GM18861 (cell line): ENCODE measurements around the gene TPM3.
"Not testable (repeated sequence)": the region's sequence is repeated elsewhere in the genome, so short reads cannot be mapped to it uniquely, and the experiment has no call there.

Source experiments
- ATAC-seq: cut with Tn5 transposase; IDR thresholded peaks from one replicate; pipeline ENCODE4 v1.9.1; 2021; ENCODE audit not compliant: unreplicated experiment

TPM3 gene

DNA sequence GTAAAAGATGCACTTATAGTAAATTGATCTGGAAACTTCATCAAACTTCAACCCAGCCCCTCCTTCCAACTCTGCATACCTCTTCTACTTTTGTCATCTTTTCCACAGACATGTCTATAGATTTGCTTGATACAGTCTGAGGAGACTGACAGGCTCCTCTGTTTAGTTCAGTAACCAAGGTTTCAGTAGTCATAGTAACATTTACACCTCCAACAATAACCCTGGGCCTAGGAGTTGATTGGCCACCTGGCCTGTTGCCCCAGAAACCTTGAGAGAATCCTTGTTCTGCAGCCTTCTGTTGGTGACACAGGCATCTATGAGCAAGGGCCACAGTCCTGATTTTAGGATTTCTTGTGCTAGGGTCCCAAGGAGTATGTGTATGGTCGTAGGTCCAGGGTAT lies 14.3 kb upstream of the TPM3 start, which contains the start of gene CFAP141:
Gene CFAP141 (minus strand): TSS at position 138 of the 400 bp plus-strand sequence. CDS start 26 bp downstream, at position 112.
- no peak for ATAC-seq

DNA sequence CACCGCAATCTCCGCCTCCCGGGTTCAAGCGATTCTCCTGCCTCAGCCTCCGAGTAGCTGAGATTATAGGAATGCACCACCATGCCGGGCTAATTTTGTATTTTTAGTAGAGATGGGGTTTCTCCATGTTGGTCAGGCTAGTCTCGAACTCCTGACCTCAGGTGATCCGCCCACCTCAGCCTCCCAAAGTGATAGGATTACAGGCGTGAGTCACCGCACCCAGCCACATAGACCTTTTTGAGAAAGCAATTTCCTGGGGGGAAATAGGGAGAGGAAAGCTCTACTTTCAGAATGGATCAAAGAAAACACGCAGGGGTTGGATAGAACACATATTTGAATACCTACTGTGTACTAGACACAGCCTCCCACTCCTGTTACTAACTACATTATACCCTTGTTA lies 13.9 kb upstream of the TPM3 start:
- not testable (repeated sequence) for ATAC-seq

DNA sequence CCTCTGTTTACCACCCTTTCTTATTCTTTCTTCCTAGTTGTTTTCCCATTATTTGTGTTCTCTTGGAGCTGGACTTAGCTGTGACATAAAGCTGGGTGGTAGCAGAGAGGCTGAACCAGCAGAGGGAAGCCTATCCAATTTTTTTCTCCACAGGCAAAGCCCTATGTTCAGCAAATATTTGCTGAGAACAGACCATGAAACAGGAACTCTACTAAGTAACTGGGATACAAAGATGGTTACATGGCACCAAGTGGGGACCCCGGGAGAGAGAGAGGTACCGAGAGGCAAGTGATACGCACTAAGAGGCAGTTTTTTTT lies 7.6 kb upstream of the TPM3 start:
- ATAC-seq = no peak

DNA sequence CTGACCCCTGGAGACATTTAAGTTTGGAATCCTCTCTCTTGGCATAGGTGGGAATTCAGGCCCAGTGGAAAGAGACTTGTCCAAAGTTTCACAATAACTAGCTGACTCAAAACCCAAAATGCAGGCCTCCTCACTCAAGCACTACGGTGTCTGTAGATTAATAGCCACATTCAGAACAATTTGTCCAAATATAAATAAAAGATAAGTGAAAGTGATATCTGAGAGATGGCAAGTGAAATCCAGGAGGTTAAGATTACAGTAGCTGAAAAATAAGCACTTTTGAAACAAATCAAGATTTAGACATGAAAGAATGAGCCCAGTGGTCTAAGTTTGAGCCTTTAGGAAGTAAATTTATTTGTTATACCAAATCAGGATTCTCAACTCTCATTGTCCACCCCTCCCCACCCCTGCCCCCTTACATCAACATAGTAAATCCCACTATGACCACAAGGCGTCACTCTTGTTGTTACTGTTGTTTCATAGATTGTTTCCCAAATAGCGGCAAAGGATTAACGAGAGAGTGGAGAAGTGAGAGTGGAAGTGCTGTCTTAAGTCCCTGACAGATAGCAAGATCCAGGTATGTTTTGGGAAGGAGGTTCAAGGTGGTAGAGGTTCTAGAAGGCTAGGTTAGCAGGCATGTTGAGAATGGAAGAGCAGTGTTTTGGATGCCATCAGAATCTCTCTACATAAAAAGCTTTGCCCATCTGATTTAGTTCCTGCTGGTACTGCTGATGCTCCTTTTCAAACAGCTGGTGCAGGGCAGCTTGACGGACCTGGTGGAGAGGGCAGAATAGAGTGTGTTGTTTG lies 7.1 kb upstream of the TPM3 start:
- ATAC-seq = no peak

DNA sequence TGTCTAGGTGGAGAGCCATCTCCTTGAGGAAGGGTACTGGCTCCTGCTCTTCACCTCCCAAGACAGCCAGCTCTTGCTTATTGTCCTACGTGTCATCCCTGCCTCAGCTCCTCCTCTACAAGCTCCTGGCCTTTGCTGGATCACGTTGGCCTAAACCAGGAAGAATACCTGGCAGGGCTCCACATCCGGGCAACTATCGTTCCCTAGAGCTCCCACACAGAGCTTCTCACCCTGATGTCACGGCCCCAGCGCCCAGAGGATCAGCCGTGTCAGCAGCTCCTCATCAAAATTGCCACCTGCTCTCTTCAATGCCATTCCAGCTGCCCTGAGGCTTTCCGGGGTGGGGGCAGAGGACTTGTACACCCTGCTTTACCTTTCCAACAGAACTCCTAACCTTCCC lies 1.9 kb upstream of the TPM3 start:
- ATAC-seq = no peak

DNA sequence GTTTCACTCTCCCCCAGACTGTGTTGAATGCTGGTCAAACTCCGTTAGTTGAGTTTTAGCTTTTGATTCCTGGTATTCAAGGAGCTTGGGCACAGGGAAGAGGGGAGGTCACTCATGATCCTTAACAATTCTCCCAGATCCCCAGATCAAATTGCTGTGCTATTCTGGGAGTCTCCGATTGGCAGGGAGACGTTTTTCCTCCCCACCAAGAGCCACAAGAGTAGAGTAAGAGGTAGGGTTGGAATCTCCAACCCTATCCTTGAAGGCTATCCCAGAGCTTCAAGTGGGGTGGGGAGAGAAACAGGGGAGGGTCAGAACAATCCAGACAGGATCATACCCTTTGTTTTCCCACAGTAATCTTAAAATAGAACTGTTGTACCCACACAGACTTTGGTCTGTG lies 576 bp upstream of the TPM3 start:
- ATAC-seq = no peak

DNA sequence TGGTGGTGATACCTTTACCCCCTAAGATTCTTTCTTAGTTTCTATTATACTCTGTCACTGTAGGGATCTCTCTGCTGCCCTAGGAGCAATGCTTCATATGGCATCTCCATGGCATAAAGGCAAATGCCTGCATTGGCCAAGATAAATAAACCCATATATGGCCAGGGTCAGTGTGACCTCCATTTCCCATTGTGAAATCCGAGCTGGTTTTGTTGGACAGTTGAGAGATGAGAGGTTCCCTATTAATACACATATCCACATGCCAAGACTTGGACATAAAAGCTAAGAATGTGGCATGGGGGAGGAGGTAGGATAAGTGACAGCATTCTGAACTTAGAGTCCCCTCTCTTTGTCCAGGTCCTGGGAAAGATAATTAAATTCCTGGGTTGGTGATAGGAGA lies 1.4 kb downstream of the TPM3 start:
- no peak for ATAC-seq

DNA sequence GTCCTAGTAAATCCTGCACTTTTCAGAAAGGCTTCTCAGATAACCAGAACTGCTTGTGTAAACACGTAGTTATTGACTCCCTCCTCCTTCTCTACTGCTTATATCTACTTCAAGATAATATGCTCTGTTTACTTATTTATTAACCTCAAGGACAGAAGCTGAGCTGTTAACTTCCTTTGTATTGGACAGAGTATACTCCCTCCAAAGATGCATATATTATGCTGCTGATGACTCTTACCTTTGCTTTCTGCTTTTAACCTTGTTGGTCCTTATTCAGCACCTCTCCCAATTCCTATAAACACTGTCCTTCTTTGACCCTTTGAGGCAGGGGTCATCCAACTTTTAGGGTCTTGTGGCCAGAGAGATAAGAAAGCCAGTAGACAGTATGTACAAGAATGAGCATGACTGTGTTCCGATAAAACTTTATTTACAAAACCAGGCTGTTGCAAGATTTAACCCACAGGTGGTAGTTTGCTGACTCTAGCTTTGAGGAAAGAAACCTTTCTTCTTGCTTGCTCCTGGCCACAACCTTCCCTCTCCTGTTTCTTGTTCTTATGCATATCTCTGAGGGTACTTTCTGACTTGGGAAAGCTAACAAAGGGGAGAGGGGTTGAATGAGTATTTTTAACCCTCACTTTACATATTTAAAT lies 4.9 kb downstream of the TPM3 start:
- no peak for ATAC-seq

DNA sequence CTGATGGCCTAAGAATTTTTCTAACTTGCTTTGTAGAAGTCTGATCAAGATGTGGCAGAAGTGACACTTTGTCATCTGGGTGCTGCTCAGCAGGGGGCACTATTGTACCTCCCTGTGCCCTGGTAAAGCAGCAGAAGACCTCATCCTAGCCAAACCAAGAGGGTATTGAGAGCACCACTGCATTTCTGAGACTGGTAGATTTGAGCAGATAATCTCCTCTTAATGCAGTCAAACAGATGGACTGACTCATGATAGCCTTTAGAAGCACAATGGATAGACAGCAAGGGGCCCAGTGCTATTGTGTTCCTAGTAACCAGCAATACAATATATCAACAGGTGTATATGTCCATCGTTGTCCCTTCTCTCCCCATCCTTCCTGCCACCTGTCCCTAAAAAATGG lies 5.7 kb downstream of the TPM3 start:
- ATAC-seq = no peak

DNA sequence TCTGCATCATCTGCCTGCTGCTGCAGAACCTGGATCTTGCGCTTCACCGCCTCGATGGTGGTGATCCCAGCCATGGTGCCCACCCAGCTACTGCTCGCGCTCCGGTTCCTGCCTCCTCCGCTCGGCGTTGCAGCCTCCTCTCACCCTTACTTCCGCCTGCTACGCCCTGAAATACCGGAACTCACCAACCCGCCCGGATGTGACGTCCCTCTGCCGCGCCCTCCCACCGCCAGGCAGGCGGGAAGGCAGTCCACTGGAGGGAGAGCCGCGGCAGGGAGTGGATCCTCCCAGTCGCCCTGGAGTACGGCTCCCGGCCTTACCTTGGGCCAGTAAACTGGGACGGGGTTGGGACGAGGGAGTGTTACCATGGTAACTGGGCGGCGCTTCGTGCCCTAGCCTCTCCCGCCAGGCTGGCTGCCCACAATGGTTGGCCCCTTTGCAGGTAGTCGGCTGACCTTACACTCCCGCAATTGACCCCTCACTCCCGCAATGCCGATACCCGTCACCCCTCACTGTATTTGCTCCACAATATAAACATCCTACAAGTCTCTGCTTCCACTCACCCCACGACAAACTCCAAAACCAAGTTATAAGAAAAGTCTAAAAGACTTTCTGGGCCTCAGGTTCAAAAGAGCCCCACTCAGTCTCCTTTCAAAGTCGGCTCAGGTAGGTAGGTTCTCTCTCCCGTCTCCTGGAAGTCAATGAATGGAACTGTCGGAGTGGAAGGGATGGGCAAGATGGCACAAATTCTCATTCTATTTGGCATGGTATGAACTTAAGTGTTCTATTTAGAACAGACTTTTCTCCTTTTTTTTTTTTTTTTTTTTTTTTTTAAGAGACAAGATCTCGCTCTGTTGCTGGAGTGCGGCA lies 8.6 kb downstream of the TPM3 start:
- peak; percentile 52 for ATAC-seq

DNA sequence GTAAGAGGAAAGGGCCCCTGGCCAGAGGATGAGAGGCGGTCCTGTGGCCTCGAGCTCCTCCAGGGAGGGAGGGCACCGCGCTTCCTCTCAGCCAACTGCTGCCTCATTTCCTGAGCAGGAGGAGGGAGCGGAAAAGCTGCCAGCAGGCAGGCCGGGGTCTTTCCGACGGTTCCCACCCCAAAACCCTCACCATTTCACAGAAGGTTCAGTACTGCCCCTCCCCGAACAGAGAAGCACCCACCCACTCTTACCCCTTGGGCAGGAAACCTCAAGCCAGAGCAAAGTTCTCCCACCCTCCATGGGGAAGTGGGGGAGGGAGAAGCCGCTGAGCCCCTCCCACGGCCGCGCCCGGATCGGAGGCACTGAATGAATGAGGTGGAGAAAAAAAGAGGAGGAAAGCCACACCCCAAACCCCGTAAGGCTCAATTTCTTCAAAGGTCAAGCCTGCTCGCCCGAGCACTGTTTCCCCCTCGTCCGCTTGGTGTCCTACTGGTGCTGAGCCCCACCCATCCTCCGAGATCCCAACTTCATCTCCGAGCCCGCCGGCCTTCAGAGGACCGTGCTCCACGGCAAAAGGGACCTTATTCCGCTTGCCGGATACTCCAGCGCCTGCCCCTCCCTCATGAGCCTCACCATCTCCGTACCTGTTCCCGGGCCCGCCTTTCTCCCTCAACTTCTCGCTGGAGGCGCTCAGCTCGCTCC lies 9.4 kb downstream of the TPM3 start:
- ATAC-seq = no peak

DNA sequence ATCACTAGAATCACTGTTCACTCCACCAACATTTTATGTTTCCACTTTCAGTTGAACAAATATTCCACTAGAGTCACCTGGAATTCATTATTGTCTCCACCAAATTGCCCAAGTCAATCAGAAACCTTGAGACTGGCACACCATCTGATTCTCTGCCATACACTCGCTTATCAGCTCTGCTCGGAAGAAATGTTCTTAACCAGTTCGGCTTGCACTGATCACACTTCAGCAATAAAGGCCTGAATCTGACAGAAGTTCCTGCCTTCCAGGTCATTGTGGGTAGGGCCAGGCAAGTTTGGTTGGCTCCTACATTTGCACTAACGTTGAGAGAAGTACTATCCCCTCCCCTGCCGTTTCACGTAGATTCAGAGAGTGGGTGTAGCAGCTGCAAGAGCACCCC lies 10.0 kb downstream of the TPM3 start:
- ATAC-seq = peak; percentile 41

DNA sequence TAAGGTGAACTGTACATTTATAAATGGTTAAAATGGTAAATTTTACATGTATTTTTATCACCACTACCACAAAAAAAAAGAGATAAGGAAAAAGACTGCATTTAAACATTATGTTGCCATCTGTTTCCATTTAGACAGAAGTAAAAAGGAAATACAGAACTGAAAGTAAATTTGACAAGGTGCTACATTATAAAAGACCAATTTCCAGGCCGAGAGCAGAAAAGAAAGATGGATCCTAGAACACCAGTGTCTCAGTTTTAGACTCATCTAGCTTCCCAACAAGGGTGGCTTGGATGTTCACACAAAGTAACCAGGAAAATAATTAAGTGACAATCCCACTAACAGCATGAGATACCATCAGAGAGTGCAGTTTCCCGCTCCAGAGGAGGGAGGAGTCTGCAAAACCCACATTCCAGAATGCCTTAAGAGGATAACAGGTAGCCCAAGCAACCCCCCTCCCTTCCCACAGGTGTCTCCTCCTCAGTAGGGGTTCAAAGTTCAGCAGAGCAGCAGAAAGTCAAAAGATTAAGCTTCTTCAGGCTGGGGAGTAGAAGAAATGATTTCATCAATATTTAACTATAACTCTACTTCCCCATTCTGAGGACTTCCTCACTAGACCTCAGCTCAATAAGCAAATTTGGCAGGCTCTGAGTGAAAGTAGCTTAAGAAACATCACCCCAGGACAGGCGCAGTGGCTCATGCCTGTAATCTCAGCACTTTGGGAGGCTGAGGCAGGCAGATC lies 11.8 kb downstream of the TPM3 start:
- peak; percentile 29 for ATAC-seq

DNA sequence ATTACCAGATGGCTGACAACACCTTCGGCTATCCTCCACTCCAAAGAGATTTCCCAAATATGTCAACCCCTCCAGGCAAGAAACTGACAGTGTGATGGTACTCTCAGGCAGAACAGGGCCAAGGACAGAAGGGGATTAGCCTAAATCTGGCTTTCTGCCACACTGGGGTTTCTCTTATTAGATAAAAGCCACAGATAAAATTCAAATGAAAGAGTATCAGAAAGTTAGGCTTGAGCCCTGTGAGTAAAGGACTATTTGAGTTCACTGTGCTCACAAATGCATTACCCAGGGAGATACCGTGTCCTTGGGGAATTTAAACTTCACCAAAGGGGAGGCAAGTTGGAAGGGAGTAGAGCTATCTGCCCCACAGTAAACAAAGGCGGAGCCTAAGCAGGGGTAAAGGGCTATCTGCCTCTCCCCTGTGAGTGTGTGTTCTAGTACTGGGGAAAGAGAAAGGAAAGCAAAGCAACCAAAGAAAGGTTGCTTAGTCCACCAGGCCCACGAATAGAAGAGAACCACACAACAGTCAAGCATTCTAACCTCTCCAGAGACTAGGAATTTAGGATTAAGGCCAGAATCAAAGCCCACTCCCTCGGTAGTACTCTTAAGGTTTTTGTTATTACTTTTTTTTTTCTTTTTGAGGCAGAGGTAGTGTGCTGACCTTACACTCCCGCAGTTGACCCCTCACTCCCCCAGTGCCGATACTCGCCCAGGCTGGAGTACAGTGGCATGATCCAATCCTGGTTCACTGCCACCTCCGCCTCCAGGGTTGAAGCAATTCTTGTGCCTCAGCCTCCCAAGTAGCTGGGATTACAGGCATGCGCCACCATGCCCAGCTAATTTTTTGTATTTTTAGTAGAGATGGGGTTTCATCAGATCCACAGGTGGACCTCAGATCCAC lies 12.7 kb downstream of the TPM3 start:
- no peak for ATAC-seq

DNA sequence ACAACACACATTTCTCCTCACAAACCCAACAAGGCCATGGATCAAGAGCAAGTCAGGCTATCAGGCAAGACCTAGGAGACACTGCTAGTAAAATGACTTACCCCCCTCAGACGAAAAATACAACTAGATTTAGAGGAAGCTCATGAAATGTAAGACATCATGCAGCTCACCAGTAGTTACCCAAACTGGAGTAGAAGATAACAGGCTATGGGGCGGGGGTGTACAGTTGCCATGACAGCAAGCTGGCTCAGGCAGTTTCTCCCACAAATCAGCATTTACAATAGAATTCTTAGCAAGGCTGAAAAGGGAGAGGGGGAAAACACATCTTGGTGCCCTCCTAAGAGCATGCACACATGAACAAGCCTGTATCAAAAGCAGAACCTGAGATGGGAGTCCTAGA lies 13.9 kb downstream of the TPM3 start:
- ATAC-seq = no peak

DNA sequence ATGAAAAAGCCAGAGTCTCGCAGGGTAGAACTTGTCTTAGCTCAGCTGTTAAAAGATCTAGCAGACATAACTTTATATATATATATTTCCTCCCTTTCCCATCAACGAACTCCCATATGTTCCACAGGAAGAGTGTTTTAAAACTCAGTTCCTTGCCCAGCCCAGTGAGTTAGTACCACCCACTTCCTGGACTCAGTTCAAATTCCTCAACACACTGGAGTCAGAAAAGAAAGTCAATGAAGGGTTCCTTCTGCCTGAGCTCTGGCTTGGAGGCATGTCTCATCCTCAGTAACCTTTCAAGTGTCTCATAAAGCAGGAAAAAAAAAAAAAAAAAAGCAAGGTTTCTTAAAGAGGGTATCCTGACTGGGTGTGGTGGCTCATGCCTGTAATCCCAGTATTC lies 15.6 kb downstream of the TPM3 start:
- no peak for ATAC-seq

DNA sequence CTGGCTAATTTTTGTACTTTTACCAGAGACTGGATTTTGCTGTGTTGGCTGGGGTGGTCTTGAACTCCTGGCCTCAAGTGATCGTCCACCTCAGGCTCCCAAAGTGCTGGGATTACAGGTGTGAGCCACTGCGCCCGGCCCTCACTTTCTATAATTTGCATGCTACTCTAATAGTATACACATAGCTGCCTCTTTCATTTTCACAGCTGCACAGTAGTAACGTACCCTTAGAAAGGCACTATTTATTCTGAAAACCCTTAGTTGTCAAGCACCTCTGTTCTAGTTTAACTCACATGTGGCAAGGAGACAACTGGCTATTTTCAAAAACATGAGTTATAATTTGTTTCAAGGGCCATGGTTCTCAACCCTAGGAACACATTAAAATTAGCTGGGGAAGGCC lies 17.2 kb downstream of the TPM3 start:
- ATAC-seq = no peak

DNA sequence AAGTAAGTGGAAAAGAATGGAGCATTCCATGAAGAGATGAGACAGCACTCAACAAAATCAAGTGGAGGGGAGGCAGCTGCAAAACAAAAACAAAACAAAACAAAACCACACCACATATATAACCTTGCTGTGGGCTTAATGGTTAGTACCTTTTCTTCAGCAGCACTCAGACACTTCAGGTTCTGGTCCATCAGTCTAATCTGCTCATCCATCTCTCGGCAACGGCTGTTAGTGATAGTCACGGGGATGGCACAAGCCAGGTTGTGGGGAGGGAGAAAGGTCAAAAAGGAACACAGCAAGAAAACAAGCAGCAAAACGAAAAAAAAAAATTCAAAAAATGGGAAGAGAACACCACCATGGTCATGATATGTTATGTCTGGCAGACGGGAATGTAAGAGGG lies 20.0 kb downstream of the TPM3 start:
- no peak for ATAC-seq

DNA sequence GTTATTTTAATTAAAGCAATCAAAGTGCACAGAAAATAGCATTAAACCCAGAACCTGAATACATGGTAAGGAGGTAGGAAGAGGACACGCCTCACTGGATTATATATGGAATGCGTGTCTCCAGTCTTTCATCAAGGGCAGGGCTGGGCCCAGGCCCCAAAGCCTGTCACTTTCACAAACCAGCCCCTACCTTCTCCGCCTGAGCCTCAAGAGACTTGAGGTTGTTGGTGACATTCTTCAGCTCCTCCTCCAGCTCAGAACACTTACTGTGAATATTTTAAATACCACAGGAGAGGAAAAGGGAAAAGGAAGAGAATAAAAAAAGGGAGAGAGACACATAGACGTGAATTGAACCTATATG lies 20.7 kb downstream of the TPM3 start:
- no peak for ATAC-seq
